ENCODE measurements around the gene PIK3R2.

Gene PIK3R2

GRCh38 chr19:18114483-18114882 lies 38.5 kb upstream of the PIK3R2 start:
- TF ChIP-seq EZH2phosphoT487 (conservative IDR thresholded peaks at IDR 0.05; ENCODE audit: low read length): no peak
- no peak for TF ChIP-seq CTCF (IDR thresholded peaks at IDR 0.05; ENCODE audit: insufficient read depth, low read length, poor library complexity, severe bottlenecking)
- peaks cover 17% of the 10 kb centered on the region for H3K79me2 ChIP-seq (ENCODE audit: insufficient read depth, low read length)
- no peak overlapping the region for H3K9ac ChIP-seq (ENCODE audit: low read length)
- H3K9me2 ChIP-seq (replicated peaks; ENCODE audit: insufficient read depth, low read length): no peaks in the 10 kb centered on the region
- H3K36me3 ChIP-seq (ENCODE audit: low read length): no peaks in the 10 kb centered on the region
- no peak overlapping the region for H3K4me3 ChIP-seq (ENCODE audit: insufficient read depth, low read length, poor library complexity, severe bottlenecking)
- H3K9me3 ChIP-seq (ENCODE audit: insufficient read depth, low read length): no peaks in the 10 kb centered on the region
- H3F3A ChIP-seq (ENCODE audit: insufficient read depth): 0 out of 2 replicates have a peak, but pooled peaks cover 11% of the 10 kb centered on the region
- H3K27ac ChIP-seq (ENCODE audit: low read depth, low read length): no peak overlapping the region
- H4K20me1 ChIP-seq (ENCODE audit: low read depth, low read length): no peaks in the 10 kb centered on the region
- no peaks in the 10 kb centered on the region for H3K27me3 ChIP-seq (ENCODE audit: low read length)
- no peak overlapping the region for H3K4me2 ChIP-seq (ENCODE audit: low read depth, low read length, poor library complexity, severe bottlenecking)
- H2AFZ ChIP-seq (ENCODE audit: low read depth, low read length, severe bottlenecking): no peak overlapping the region

- Histone ChIP-seq H3K4me3 (ENCODE audit: insufficient read depth, low read length, poor library complexity, severe bottlenecking) (no peak overlapping the region), H4K20me1 (ENCODE audit: low read depth, low read length) (no peaks in the 10 kb centered on the region), H3K4me2 (ENCODE audit: low read depth, low read length, poor library complexity, severe bottlenecking) (peak overlapping the region; percentile 45), H3K9me3 (ENCODE audit: insufficient read depth, low read length) (no peaks in the 10 kb centered on the region), H3K27me3 (ENCODE audit: low read length) (no peaks in the 10 kb centered on the region), H3K79me2 (ENCODE audit: insufficient read depth, low read length) (peaks cover 39% of the 10 kb centered on the region), H2AFZ (ENCODE audit: low read depth, low read length, severe bottlenecking) (no peak overlapping the region), H3F3A (ENCODE audit: insufficient read depth) (0 out of 2 replicates have a peak, but pooled peaks cover 2% of the 10 kb centered on the region), H3K36me3 (ENCODE audit: low read length) (no peaks in the 10 kb centered on the region), H3K27ac (ENCODE audit: low read depth, low read length) (no peak overlapping the region), H3K9me2 (replicated peaks; ENCODE audit: insufficient read depth, low read length) (no peaks in the 10 kb centered on the region), H3K9ac (ENCODE audit: low read length) (peak overlapping the region; percentile 30; the same call in 1 of the 2 replicates)
- TF ChIP-seq EZH2phosphoT487 (conservative IDR thresholded peaks at IDR 0.05; ENCODE audit: low read length): no peak
- TF ChIP-seq CTCF (IDR thresholded peaks at IDR 0.05; ENCODE audit: insufficient read depth, low read length, poor library complexity, severe bottlenecking): no peak
Measured at GRCh38 chr19:18117364-18117691, 35.6 kb upstream of the PIK3R2 start.

GRCh38 chr19:18117692-18118378 lies 35.1 kb upstream of the PIK3R2 start:
- H2AFZ ChIP-seq (ENCODE audit: low read depth, low read length, severe bottlenecking): no peak overlapping the region
- peak overlapping the region; percentile 43 for H3K27ac ChIP-seq (ENCODE audit: low read depth, low read length)
- H3K36me3 ChIP-seq (ENCODE audit: low read length): no peaks in the 10 kb centered on the region
- H3K9me3 ChIP-seq (ENCODE audit: insufficient read depth, low read length): no peaks in the 10 kb centered on the region
- peak overlapping the region; percentile 81 for H3K9ac ChIP-seq (ENCODE audit: low read length)
- H4K20me1 ChIP-seq (ENCODE audit: low read depth, low read length): no peaks in the 10 kb centered on the region
- no peaks in the 10 kb centered on the region for H3K27me3 ChIP-seq (ENCODE audit: low read length)
- peaks cover 39% of the 10 kb centered on the region for H3K79me2 ChIP-seq (ENCODE audit: insufficient read depth, low read length)
- H3K9me2 ChIP-seq (replicated peaks; ENCODE audit: insufficient read depth, low read length): no peaks in the 10 kb centered on the region
- H3K4me2 ChIP-seq (ENCODE audit: low read depth, low read length, poor library complexity, severe bottlenecking): peak overlapping the region; percentile 82
- H3K4me3 ChIP-seq (ENCODE audit: insufficient read depth, low read length, poor library complexity, severe bottlenecking): peak overlapping the region; percentile 70
- 0 out of 2 replicates have a peak, but pooled peaks cover 2% of the 10 kb centered on the region for H3F3A ChIP-seq (ENCODE audit: insufficient read depth)
- no peak for TF ChIP-seq EZH2phosphoT487 (conservative IDR thresholded peaks at IDR 0.05; ENCODE audit: low read length)

- H3K36me3 ChIP-seq (ENCODE audit: low read length): no peaks in the 10 kb centered on the region
- no peaks in the 10 kb centered on the region for H3K9me2 ChIP-seq (replicated peaks; ENCODE audit: insufficient read depth, low read length)
- peak overlapping the region; percentile 70 for H3K4me3 ChIP-seq (ENCODE audit: insufficient read depth, low read length, poor library complexity, severe bottlenecking)
- H4K20me1 ChIP-seq (ENCODE audit: low read depth, low read length): no peaks in the 10 kb centered on the region
- H3F3A ChIP-seq (ENCODE audit: insufficient read depth): 0 out of 2 replicates have a peak, but pooled peaks cover 2% of the 10 kb centered on the region
- H3K27ac ChIP-seq (ENCODE audit: low read depth, low read length): peak overlapping the region; percentile 43
- H2AFZ ChIP-seq (ENCODE audit: low read depth, low read length, severe bottlenecking): no peak overlapping the region
- peaks cover 39% of the 10 kb centered on the region for H3K79me2 ChIP-seq (ENCODE audit: insufficient read depth, low read length)
- peak overlapping the region; percentile 82 for H3K4me2 ChIP-seq (ENCODE audit: low read depth, low read length, poor library complexity, severe bottlenecking)
- H3K9me3 ChIP-seq (ENCODE audit: insufficient read depth, low read length): no peaks in the 10 kb centered on the region
- H3K27me3 ChIP-seq (ENCODE audit: low read length): no peaks in the 10 kb centered on the region
- H3K9ac ChIP-seq (ENCODE audit: low read length): peak overlapping the region; percentile 81
- TF ChIP-seq EZH2phosphoT487 (conservative IDR thresholded peaks at IDR 0.05; ENCODE audit: low read length): no peak
- no peak for TF ChIP-seq CTCF (IDR thresholded peaks at IDR 0.05; ENCODE audit: insufficient read depth, low read length, poor library complexity, severe bottlenecking)
Measured at GRCh38 chr19:18118420-18119012, 34.4 kb upstream of the PIK3R2 start.

Data from SU-DHL-6 (cell line).